RWPE1 (cell line): ENCODE results near the gene FAR2.

Experiments used
- CTCF ChIA-PET: fragments of 350-600 bp; sonication (Branson Sonifier 250); formaldehyde crosslinking; extraction: SDS; loops from one replicate; lab custom pipeline; 2021; lab: Yijun Ruan, JAX
- POLR2A ChIA-PET: fragments of 400-600 bp; formaldehyde crosslinking; extraction: SDS; loops from one replicate; lab custom pipeline; 2020; ENCODE audit warnings: antibody characterized with exemption; ENCODE audit not compliant: low non-redundant PET; lab: Yijun Ruan, JAX
- DNase-seq: peaks from one replicate; pipeline ENCODE4 v3.0.0; 2012; ENCODE audit warnings: low spot score
- H3K27ac ChIP-seq: fragments of 450-650 bp; 2 replicates; pipeline ENCODE4 v1.5.1; 2017
- CTCF ChIP-seq: fragments of 450-650 bp; conservative IDR thresholded peaks from 2 replicates; pipeline ENCODE4 v1.5.1; 2017; ENCODE audit warnings: low read depth, mild to moderate bottlenecking

The FAR2 gene

DNA sequence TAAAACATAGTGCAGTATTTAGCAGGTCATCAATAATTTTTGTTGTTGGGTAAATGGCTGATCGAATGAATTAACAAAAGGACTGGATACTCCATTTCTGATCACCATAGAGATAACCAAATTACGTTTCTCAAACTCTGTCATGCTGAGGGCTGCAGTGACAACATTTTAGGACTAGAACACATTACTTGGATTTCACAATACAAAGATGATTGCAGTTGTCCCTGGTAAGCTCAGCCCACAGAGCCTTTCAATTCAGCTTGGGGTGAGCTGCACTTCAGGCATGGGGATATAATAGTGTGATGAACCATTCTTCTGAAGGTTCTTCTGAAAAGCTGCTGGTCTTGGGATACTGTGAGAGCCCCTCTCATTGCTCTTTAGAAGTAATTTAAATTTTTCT is 74.3 kb downstream of the FAR2 start:
- ChIA-PET CTCF (no interaction called here), POLR2A (no interaction called here)
- no peak overlapping the region for H3K27ac ChIP-seq
- no peak for TF ChIP-seq CTCF
- DNase-seq, result no peak

- POLR2A ChIA-PET, result no interaction called here
- TF ChIP-seq CTCF, result no peak
- no peak overlapping the region for H3K27ac ChIP-seq
- CTCF ChIA-PET, result no interaction called here
- DNase-seq, result no peak
Observed at GRCh38 chr12:29223956-29224543, 75.0 kb downstream of the FAR2 start.

GRCh38 chr12:29224572-29224971 is 75.5 kb downstream of the FAR2 start:
- ChIA-PET POLR2A (no interaction called here), CTCF (no interaction called here)
- TF ChIP-seq CTCF, result no peak
- no peak overlapping the region for H3K27ac ChIP-seq
- peak; percentile 3 for DNase-seq

GRCh38 chr12:29225834-29226233 is 76.8 kb downstream of the FAR2 start:
- no peak overlapping the region for H3K27ac ChIP-seq
- CTCF ChIA-PET, result no interaction called here
- POLR2A ChIA-PET, result no interaction called here
- TF ChIP-seq CTCF, result no peak
- no peak for DNase-seq

DNA sequence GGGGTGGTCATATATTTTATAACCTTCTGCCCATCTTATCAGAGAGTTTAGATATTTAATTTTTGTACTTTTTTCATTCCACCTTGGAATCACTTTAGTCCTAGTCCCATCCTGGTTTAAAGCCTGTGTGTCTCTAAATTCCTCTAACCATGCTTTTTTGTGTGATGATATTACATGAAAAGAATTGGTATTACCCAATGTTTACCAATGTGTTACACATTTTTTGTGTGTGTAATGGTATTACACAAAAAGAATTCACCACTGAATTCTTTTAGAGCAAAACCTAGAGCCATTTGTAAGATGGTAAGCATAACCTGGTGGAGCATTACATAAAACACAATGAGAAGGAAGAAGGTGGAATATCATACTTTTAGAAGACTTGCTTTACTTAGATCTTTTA is 77.5 kb downstream of the FAR2 start:
- no peak for TF ChIP-seq CTCF
- ChIA-PET CTCF (no interaction called here), POLR2A (no interaction called here)
- no peak for DNase-seq
- no peak overlapping the region for H3K27ac ChIP-seq

DNA sequence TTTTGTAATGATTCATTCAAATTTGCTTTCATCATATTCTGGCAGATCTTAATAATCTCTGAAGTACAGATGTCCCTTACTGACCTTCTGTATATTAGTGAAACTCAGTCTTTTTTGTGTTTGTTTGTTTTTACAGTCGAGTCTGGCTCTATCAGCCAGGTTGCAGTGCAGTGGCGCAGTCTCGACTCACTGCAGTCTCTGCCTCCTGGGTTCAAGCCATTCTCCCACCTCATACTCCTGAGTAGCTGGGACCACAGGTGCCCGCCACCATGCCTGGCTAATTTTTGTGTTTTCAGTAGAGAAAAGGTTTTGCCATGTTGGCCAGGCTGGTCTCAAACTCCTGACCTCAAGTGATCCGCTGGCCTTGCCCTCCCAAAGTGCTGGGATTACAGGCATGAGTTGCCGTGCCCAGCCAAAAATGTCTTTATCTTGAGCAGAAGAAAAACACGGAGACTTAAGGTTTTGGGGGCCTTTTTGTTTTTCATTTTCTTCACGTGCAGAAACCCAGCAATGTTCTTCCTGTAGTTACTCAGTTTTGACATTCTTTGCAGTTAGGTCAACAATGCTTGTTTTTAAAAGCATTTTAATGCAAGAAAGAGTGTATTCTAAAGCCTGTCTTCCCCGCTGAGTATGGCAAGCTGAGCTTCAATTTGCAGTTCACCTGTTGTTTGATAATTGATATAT is 79.5 kb downstream of the FAR2 start:
- ChIA-PET CTCF (interaction anchor here (1.4 kb wide), 1 partner anchor 10 kb away, joined by 3 read pairs; no protein-coding TSS in a partner anchor), POLR2A (no interaction called here)
- DNase-seq, result no peak
- no peak for TF ChIP-seq CTCF
- H3K27ac ChIP-seq, result no peak overlapping the region
